Measurements from ENCODE around the gene ZNF70. TPM values are rescaled to one million over a fixed set of nuclear protein-coding genes. Genes with fewer than 3 reads are reported as not detected.
"Not testable (repeated sequence)": the region's sequence is repeated elsewhere in the genome, so short reads cannot be mapped to it uniquely, and the experiment has no call there.

The ZNF70 gene
- total and polyA plus RNA-seq, 8 donors = 0.77 to 4.3 (median 2.4) TPM

DNA sequence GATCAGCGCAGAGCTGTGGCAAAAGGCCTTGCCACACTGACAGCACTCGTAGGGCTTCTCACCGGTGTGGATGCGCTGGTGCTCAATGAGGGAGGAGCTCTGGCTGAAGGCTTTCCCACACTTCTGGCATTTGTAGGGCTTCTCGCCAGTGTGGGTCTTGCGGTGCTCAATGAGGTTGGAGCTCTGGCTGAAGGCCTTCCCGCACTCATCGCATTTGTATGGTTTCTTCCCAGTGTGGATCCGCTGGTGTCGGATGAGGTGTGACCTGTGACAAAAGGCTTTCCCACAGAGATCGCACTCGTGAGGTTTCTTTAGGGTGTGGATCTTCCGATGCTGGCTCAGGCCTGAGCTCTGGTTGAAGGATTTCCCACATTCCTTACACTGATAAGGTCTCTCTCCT, 6.9 kb downstream of the ZNF70 start:
- Histone ChIP-seq H3K27ac (no peak overlapping the region), H3K4me1 (no peaks in the 10 kb centered on the region), H3K9me3 (no peaks in the 10 kb centered on the region), H3K4me3 (no peak overlapping the region), H3K36me3 (peaks cover 0 to 18% (median 0%) of the 10 kb centered on the region in 3 donors), H3K27me3 (no peaks in the 10 kb centered on the region)
- intact Hi-C loops (cut with DNase I) = no loop called here
- WGBS, 2 donors = 95 to 97% methylated on average over 13 of the region's 13 CpGs
- FAIRE-seq (no peak), ATAC-seq (no peak), DNase-seq (no peak)
- TF ChIP-seq, protein P1, sequence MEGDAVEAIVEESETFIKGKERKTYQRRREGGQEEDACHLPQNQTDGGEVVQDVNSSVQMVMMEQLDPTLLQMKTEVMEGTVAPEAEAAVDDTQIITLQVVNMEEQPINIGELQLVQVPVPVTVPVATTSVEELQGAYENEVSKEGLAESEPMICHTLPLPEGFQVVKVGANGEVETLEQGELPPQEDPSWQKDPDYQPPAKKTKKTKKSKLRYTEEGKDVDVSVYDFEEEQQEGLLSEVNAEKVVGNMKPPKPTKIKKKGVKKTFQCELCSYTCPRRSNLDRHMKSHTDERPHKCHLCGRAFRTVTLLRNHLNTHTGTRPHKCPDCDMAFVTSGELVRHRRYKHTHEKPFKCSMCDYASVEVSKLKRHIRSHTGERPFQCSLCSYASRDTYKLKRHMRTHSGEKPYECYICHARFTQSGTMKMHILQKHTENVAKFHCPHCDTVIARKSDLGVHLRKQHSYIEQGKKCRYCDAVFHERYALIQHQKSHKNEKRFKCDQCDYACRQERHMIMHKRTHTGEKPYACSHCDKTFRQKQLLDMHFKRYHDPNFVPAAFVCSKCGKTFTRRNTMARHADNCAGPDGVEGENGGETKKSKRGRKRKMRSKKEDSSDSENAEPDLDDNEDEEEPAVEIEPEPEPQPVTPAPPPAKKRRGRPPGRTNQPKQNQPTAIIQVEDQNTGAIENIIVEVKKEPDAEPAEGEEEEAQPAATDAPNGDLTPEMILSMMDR (IDR thresholded peaks at IDR 0.05) = no peak

DNA sequence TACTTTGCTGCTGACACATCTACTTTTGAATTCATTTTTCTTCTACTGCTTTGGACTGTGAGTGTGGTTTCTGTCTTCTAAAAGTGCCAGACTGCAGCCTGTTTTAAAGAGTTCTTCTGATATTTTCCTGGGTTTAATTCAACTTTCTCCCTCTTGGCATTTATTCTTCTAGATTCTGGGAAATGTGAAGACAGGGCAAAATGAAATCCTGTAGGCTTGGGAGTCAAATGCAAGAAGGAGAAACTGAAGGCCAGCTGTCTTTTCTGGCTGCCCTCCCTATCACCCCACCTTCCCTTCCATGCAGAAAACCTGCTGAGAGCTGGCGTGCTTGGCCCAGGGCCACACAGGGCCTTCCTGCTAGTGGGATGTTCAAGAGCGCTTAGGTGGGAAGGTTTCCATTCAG, 7.6 kb downstream of the ZNF70 start:
- intact Hi-C loops (cut with DNase I) = no loop called here
- TF ChIP-seq, protein P1 (IDR thresholded peaks at IDR 0.05) = no peak
- peak in 1 of 4 donors; percentile 23 for ATAC-seq
- no peaks in the 10 kb centered on the region for H3K4me1 ChIP-seq
- DNase-seq = no peak
- 73 to 85% methylated on average over 2 of the region's 2 CpGs for WGBS, 2 donors
- no peak overlapping the region for H3K27ac ChIP-seq
- no peaks in the 10 kb centered on the region for H3K9me3 ChIP-seq
- H3K27me3 ChIP-seq = no peaks in the 10 kb centered on the region
- H3K4me3 ChIP-seq = no peak overlapping the region
- H3K36me3 ChIP-seq = peaks cover 0 to 18% (median 0%) of the 10 kb centered on the region in 3 donors
- no peak for FAIRE-seq

DNA sequence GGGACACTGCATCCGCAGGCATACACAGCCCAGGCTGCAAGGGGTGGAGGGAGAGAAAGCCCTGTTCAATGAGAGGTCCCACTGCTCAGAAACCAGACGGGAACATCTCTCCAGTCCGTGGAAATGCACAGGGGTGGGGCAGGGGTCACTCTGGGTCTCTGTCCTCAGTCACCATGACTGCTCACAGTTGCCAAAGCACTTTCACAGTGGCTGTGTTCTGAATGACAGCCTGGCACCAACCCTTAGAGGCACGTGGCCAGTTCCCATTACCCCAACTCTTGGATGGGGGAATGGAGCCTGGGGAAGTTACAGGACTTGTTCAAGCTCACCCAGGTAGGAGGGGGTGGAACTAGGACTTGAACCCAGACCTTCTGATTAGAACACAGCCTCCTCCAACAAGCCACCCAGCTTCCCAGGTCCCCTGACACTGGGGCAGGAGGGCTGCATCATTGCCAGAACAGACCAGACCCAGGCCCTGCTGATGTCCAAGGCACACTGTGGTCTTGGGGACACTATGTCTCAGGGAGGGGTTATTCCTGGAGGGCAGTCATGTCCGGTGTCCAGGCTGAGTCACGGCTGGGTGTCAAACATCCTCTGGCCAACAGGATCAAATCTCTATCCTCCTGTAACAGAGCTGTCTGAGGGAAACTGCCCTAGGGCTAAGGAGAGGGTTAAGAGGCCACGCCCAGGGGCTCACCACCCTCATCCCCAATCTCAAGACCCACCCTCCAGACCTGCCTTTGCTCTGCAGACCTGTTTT, 8.2 kb downstream of the ZNF70 start:
- DNase-seq (no peak), ATAC-seq (peak in 3 of 4 donors; percentile 21 to 49 (median 27)), FAIRE-seq (no peak)
- Histone ChIP-seq H3K36me3 (peaks cover 0 to 18% (median 0%) of the 10 kb centered on the region in 3 donors), H3K27ac (no peak overlapping the region), H3K4me1 (no peaks in the 10 kb centered on the region), H3K4me3 (no peak overlapping the region), H3K27me3 (no peaks in the 10 kb centered on the region), H3K9me3 (no peaks in the 10 kb centered on the region)
- WGBS, 2 donors = 71 to 74% methylated on average over 7 of the region's 7 CpGs
- TF ChIP-seq, protein P1 (IDR thresholded peaks at IDR 0.05) = no peak
- intact Hi-C loops (cut with DNase I) = no loop called here

DNA sequence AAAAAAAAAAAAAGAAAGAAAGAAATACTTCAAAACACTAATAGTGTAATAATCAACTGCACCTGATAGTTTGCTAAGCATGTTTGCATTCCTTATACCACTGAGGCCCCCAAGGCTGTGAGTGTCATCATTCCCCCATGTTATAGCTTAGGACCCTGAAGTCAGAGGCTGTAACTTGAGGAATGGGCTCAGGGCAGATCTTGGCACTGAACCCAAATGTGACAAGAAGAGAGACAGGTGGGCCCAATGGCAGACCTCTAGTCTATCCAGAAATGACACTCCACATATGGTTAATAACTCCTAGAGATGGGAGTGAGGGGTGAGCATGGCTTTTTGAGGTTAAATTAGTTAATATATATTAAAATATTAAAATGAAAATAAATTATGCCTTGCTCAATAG, 13.2 kb downstream of the ZNF70 start:
- no peak overlapping the region for H3K4me3 ChIP-seq
- no peaks in the 10 kb centered on the region for H3K9me3 ChIP-seq
- no peak for DNase-seq
- no peaks in the 10 kb centered on the region for H3K27me3 ChIP-seq
- no peaks in the 10 kb centered on the region for H3K36me3 ChIP-seq
- no peaks in the 10 kb centered on the region for H3K4me1 ChIP-seq
- intact Hi-C loops (cut with DNase I) = no loop called here
- H3K27ac ChIP-seq = no peak overlapping the region
- TF ChIP-seq, protein P1 (IDR thresholded peaks at IDR 0.05) = no peak
- no peak for FAIRE-seq
- ATAC-seq = no peak

DNA sequence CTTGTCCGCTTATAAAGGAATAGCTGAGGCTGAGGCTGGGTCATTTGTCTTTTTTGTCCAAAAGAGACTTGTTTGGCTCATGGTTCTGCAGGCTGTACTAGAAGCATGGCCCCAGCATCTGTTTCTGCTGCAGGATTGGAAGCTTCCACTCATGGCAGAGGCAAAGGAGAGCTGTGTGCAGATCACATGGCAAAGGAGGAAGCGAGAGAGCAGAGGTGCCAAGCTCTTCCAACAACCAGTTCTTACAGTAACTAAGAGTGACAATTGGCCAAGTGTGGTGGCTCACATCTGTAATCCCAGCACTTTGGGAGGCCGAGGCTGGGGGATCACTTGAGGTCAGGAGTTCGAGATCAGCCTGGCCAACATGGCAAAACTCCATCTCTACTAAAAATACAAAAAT, 22.8 kb downstream of the ZNF70 start:
- intact Hi-C loops (cut with DNase I); H3K27ac ChIP-seq; H3K4me1 ChIP-seq; FAIRE-seq; DNase-seq; H3K36me3 ChIP-seq; H3K4me3 ChIP-seq; H3K9me3 ChIP-seq; H3K27me3 ChIP-seq: not testable (repeated sequence)
- peak in 1 of 4 donors; percentile 45 for ATAC-seq
- 85 to 87% methylated on average over 4 of the region's 4 CpGs for WGBS, 2 donors
